ENCODE results near the gene PABPC3. TPM values are rescaled to one million over a fixed set of nuclear protein-coding genes. Genes with fewer than 3 reads are reported as not detected.

PABPC3 gene
- total RNA-seq, 4 donors from 2014 or later = 0.28 to 0.83 (median 0.40) TPM; not detected in 1

- H3K27me3 ChIP-seq = no peaks in the 10 kb centered on the region
- no peak for DNase-seq
- no peaks in the 10 kb centered on the region for H3K9me3 ChIP-seq
- H3K4me3 ChIP-seq = no peak overlapping the region
- no peak overlapping the region for H3K27ac ChIP-seq
- H3K36me3 ChIP-seq = no peaks in the 10 kb centered on the region
- H3K4me1 ChIP-seq = no peaks in the 10 kb centered on the region
- TF ChIP-seq CTCF (IDR thresholded peaks at IDR 0.05) (no peak), POLR2A (IDR thresholded peaks at IDR 0.05) (no peak)
Measured at GRCh38 chr13:25136880-25137787, 41.2 kb downstream of the PABPC3 start.

- no peak for TF ChIP-seq CTCF (IDR thresholded peaks at IDR 0.05)
- TF ChIP-seq POLR2A (IDR thresholded peaks at IDR 0.05) = no peak
- DNase-seq = no peak
Measured at GRCh38 chr13:25137788-25138115, 41.8 kb downstream of the PABPC3 start.

DNA sequence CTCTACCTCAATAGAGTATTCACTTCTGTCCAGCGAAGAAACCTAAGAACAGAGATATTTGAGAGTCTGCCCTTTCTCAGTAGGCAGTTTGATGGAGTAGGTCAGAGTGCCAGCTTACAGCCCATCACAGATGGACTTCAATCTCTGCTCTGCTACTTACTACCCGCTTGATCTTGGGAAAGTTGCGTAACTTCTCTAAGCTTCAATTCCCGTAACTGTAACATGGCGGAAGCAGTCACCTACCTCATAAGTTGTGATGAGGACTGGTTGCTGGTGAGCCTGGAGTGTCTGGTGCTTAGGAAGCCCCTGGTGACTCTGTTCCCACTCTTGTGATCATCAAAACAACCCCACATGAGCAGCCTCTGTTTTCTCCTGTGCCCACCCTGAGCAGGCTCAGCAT lies 45.1 kb downstream of the PABPC3 start:
- Histone ChIP-seq H3K4me3 (no peak overlapping the region), H3K4me1 (no peaks in the 10 kb centered on the region), H3K27ac (no peak overlapping the region), H3K9me3 (no peaks in the 10 kb centered on the region), H3K36me3 (no peaks in the 10 kb centered on the region), H3K27me3 (no peaks in the 10 kb centered on the region)
- TF ChIP-seq POLR2A (IDR thresholded peaks at IDR 0.05) = no peak
- TF ChIP-seq CTCF (IDR thresholded peaks at IDR 0.05) = no peak
- no peak for DNase-seq

More at GRCh38 chr13:25137788-25138115, 41.8 kb downstream of the PABPC3 start:
- H3K4me1 ChIP-seq = no peaks in the 10 kb centered on the region
- H3K27me3 ChIP-seq = no peaks in the 10 kb centered on the region
- no peak overlapping the region for H3K4me3 ChIP-seq
- no peaks in the 10 kb centered on the region for H3K9me3 ChIP-seq
- no peak overlapping the region for H3K27ac ChIP-seq
- no peaks in the 10 kb centered on the region for H3K36me3 ChIP-seq

DNA sequence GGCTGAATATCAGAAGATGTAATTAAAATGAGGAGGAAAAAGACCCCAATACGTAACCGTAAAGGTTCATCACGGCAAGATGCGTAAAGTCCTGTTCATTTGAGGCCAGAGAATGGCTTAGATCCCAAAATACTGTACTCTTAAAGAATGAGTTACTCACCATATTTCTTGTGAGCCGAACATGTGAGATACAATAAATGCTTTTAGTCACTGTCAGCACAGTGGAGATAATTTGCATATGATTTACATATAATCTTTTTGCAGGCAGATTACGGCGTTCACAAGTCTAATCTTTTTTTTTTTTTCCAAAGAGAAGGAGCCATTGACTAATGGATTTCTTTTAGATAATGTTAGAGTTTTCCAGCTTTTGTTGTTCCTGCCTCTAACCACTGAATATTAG lies 47.8 kb downstream of the PABPC3 start:
- no peak for DNase-seq
- no peaks in the 10 kb centered on the region for H3K27me3 ChIP-seq
- no peaks in the 10 kb centered on the region for H3K4me1 ChIP-seq
- no peaks in the 10 kb centered on the region for H3K9me3 ChIP-seq
- no peak for TF ChIP-seq CTCF (IDR thresholded peaks at IDR 0.05)
- TF ChIP-seq POLR2A (IDR thresholded peaks at IDR 0.05) = no peak
- H3K27ac ChIP-seq = no peak overlapping the region
- no peaks in the 10 kb centered on the region for H3K36me3 ChIP-seq
- no peak overlapping the region for H3K4me3 ChIP-seq

DNA sequence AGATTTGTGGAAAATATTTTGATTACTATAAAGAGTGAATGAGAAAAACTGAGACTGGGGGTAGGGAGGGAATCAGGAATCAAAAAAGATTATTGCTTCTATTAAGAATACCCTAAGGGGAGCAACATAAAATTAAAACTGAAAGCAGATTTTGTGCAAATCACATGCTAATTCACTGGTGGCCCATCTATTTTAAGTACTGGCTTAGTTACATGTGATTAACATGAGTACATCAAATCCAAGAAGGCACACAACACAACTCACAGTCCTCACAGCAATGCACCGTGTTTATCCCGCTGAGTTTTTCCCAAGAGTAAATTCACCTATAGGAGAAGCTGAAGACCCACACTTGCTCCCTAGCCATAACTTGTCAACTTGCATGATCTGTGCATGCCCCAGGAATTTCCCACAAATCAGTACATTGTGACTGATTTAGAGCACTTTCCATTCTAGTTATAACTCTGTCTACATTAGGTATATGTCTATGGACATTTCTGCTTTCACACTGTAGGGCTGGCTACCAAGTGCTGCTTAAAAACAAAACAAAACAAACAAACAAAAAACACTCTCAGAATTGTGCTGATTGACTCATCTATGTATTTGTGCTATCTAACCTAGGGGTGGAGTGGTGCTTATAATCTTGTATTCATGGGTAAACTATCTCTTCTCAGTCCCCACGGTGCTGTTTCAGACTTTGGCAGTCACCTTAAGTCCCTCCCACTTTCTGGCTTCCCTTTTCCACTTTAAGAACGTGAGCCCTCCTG lies 51.9 kb downstream of the PABPC3 start:
- DNase-seq = no peak
- Histone ChIP-seq H3K4me1 (no peaks in the 10 kb centered on the region), H3K27me3 (no peaks in the 10 kb centered on the region), H3K9me3 (no peaks in the 10 kb centered on the region), H3K27ac (no peak overlapping the region), H3K4me3 (no peak overlapping the region), H3K36me3 (no peaks in the 10 kb centered on the region)
- TF ChIP-seq POLR2A (IDR thresholded peaks at IDR 0.05) = no peak
- TF ChIP-seq CTCF (IDR thresholded peaks at IDR 0.05) = no peak

Measured in Peyer's patch (tissue), 4 donors.